Activated T-helper 2 cell treated with anti-CD3 and anti-CD28 coated beads, Interferon-gamma antibody, Interleukin-2, Interleukin-4, amounts not matched to agents 10 μg/mL and 5 μg/mL and 100 μg/mL, durations not matched to agents 14 hours and 24 hours and 36 hours (primary cell): ENCODE measurements around the gene NRP1. TPM values are rescaled to one million over a fixed set of nuclear protein-coding genes. Genes with fewer than 3 reads are reported as not detected.

Source experiments
- DNase-seq: peaks from one replicate; pipeline ENCODE4 v3.0.0; 2021; ENCODE audit warnings: low spot score
- H3K27ac Mint-ChIP-seq: one replicate; pipeline ENCODE4 v1.8.0; 2021; ENCODE audit warnings: mixed read lengths
- H3K27me3 Mint-ChIP-seq: one replicate; pipeline ENCODE4 v1.8.0; 2021; ENCODE audit warnings: low read depth, mixed read lengths
- H3K36me3 Mint-ChIP-seq: one replicate; pipeline ENCODE4 v1.8.0; 2021; ENCODE audit warnings: low read depth, mixed read lengths
- H3K4me1 Mint-ChIP-seq: one replicate; pipeline ENCODE4 v1.8.0; 2021; ENCODE audit warnings: low read depth, mixed read lengths
- H3K4me3 Mint-ChIP-seq: one replicate; pipeline ENCODE4 v1.8.0; 2021; ENCODE audit warnings: low read depth, mild to moderate bottlenecking, moderate library complexity, mixed read lengths
- H3K9me3 Mint-ChIP-seq: one replicate; pipeline ENCODE4 v1.8.0; 2021; ENCODE audit warnings: mixed read lengths
- intact Hi-C: fragments of 100-400 bp; cut with micrococcal nuclease; formaldehyde crosslinking; loops from one replicate; pipeline ENCODE4 v1.15.1; 2023
- total RNA-seq: library from RNA; stranded (reverse); gene quantifications from 2 replicates; pipeline ENCODE4 v1.2.3, GENCODE V29; 2022

Gene NRP1
- total RNA-seq, 1 donor from 2014 or later, result 6.1 TPM

GRCh38 chr10:33329178-33329577 is 5.3 kb downstream of the NRP1 start:
- H3K4me3 Mint-ChIP-seq, result no peak overlapping the region
- H3K27ac Mint-ChIP-seq, result no peak overlapping the region
- no peaks in the 10 kb centered on the region for H3K9me3 Mint-ChIP-seq
- no peak for DNase-seq
- no peaks in the 10 kb centered on the region for H3K36me3 Mint-ChIP-seq
- peaks cover 50% of the 10 kb centered on the region for H3K27me3 Mint-ChIP-seq
- intact Hi-C loops, result no loop called here
- H3K4me1 Mint-ChIP-seq, result peaks cover 28% of the 10 kb centered on the region

- no peak for DNase-seq
- Mint-ChIP-seq H3K27ac (no peak overlapping the region), H3K36me3 (no peaks in the 10 kb centered on the region), H3K4me3 (no peak overlapping the region), H3K27me3 (peaks cover 44% of the 10 kb centered on the region), H3K4me1 (peaks cover 22% of the 10 kb centered on the region), H3K9me3 (no peaks in the 10 kb centered on the region)
- intact Hi-C loops, result no loop called here
Observed at GRCh38 chr10:33328253-33328652, 6.2 kb downstream of the NRP1 start.

- Mint-ChIP-seq H3K27ac (no peak overlapping the region), H3K4me1 (peaks cover 17% of the 10 kb centered on the region), H3K36me3 (no peaks in the 10 kb centered on the region), H3K4me3 (no peak overlapping the region), H3K9me3 (no peaks in the 10 kb centered on the region), H3K27me3 (peaks cover 39% of the 10 kb centered on the region)
- intact Hi-C loops, result no loop called here
- no peak for DNase-seq
Observed at GRCh38 chr10:33327751-33328150, 6.7 kb downstream of the NRP1 start.

- DNase-seq, result no peak
- Mint-ChIP-seq H3K27me3 (peaks cover 32% of the 10 kb centered on the region), H3K36me3 (no peaks in the 10 kb centered on the region), H3K4me1 (peaks cover 13% of the 10 kb centered on the region), H3K4me3 (no peak overlapping the region), H3K9me3 (no peaks in the 10 kb centered on the region), H3K27ac (no peak overlapping the region)
- intact Hi-C loops, result no loop called here
Observed at GRCh38 chr10:33326933-33327332, 7.5 kb downstream of the NRP1 start.

- no peak overlapping the region for H3K4me3 Mint-ChIP-seq
- DNase-seq, result no peak
- H3K27ac Mint-ChIP-seq, result no peak overlapping the region
- peaks cover 22% of the 10 kb centered on the region for H3K27me3 Mint-ChIP-seq
- no peaks in the 10 kb centered on the region for H3K36me3 Mint-ChIP-seq
- no peaks in the 10 kb centered on the region for H3K9me3 Mint-ChIP-seq
- intact Hi-C loops, result no loop called here
- H3K4me1 Mint-ChIP-seq, result peaks cover 6% of the 10 kb centered on the region
Observed at GRCh38 chr10:33325929-33326328, 8.5 kb downstream of the NRP1 start.

- no peaks in the 10 kb centered on the region for H3K9me3 Mint-ChIP-seq
- no peaks in the 10 kb centered on the region for H3K36me3 Mint-ChIP-seq
- H3K4me3 Mint-ChIP-seq, result no peak overlapping the region
- DNase-seq, result no peak
- H3K4me1 Mint-ChIP-seq, result no peaks in the 10 kb centered on the region
- H3K27ac Mint-ChIP-seq, result no peak overlapping the region
- peaks cover 7% of the 10 kb centered on the region for H3K27me3 Mint-ChIP-seq
- intact Hi-C loops, result no loop called here
Observed at GRCh38 chr10:33323721-33324120, 10.7 kb downstream of the NRP1 start.

GRCh38 chr10:33321516-33321915 is 13.0 kb downstream of the NRP1 start:
- no peak for DNase-seq
- Mint-ChIP-seq H3K27me3 (peaks cover 10% of the 10 kb centered on the region), H3K4me1 (no peaks in the 10 kb centered on the region), H3K27ac (no peak overlapping the region), H3K36me3 (no peaks in the 10 kb centered on the region), H3K4me3 (no peak overlapping the region), H3K9me3 (no peaks in the 10 kb centered on the region)
- intact Hi-C loops, result no loop called here

- intact Hi-C loops, result no loop called here
- no peak for DNase-seq
- no peak overlapping the region for H3K4me3 Mint-ChIP-seq
- no peak overlapping the region for H3K27ac Mint-ChIP-seq
- H3K36me3 Mint-ChIP-seq, result no peaks in the 10 kb centered on the region
- H3K4me1 Mint-ChIP-seq, result no peaks in the 10 kb centered on the region
- no peaks in the 10 kb centered on the region for H3K9me3 Mint-ChIP-seq
- H3K27me3 Mint-ChIP-seq, result peaks cover 3% of the 10 kb centered on the region
Observed at GRCh38 chr10:33320288-33320687, 14.2 kb downstream of the NRP1 start.

GRCh38 chr10:33315891-33316290 is 18.6 kb downstream of the NRP1 start:
- no peaks in the 10 kb centered on the region for H3K36me3 Mint-ChIP-seq
- no peaks in the 10 kb centered on the region for H3K9me3 Mint-ChIP-seq
- no peak for DNase-seq
- intact Hi-C loops, result no loop called here
- no peak overlapping the region for H3K27ac Mint-ChIP-seq
- peaks cover 9% of the 10 kb centered on the region for H3K27me3 Mint-ChIP-seq
- no peaks in the 10 kb centered on the region for H3K4me1 Mint-ChIP-seq
- no peak overlapping the region for H3K4me3 Mint-ChIP-seq

GRCh38 chr10:33314811-33315561 is 19.5 kb downstream of the NRP1 start:
- intact Hi-C loops, result no loop called here
- DNase-seq, result no peak

GRCh38 chr10:33311640-33312039 is 22.8 kb downstream of the NRP1 start:
- no peaks in the 10 kb centered on the region for H3K4me1 Mint-ChIP-seq
- peaks cover 7% of the 10 kb centered on the region for H3K27me3 Mint-ChIP-seq
- H3K36me3 Mint-ChIP-seq, result no peaks in the 10 kb centered on the region
- H3K27ac Mint-ChIP-seq, result no peak overlapping the region
- intact Hi-C loops, result no loop called here
- no peaks in the 10 kb centered on the region for H3K9me3 Mint-ChIP-seq
- DNase-seq, result no peak
- H3K4me3 Mint-ChIP-seq, result no peak overlapping the region

More at GRCh38 chr10:33314811-33315561, 19.5 kb downstream of the NRP1 start:
- Mint-ChIP-seq H3K4me3 (no peak overlapping the region), H3K9me3 (no peaks in the 10 kb centered on the region), H3K27ac (no peak overlapping the region), H3K4me1 (no peaks in the 10 kb centered on the region), H3K36me3 (no peaks in the 10 kb centered on the region), H3K27me3 (peaks cover 9% of the 10 kb centered on the region)

- H3K4me1 Mint-ChIP-seq, result no peaks in the 10 kb centered on the region
- no peak for DNase-seq
- peaks cover 7% of the 10 kb centered on the region for H3K27me3 Mint-ChIP-seq
- no peak overlapping the region for H3K4me3 Mint-ChIP-seq
- no peaks in the 10 kb centered on the region for H3K9me3 Mint-ChIP-seq
- H3K36me3 Mint-ChIP-seq, result no peaks in the 10 kb centered on the region
- intact Hi-C loops, result no loop called here
- H3K27ac Mint-ChIP-seq, result no peak overlapping the region
Observed at GRCh38 chr10:33310853-33311252, 23.6 kb downstream of the NRP1 start.

GRCh38 chr10:33309406-33309805 is 25.1 kb downstream of the NRP1 start:
- no peak overlapping the region for H3K27ac Mint-ChIP-seq
- H3K4me3 Mint-ChIP-seq, result no peak overlapping the region
- no peaks in the 10 kb centered on the region for H3K36me3 Mint-ChIP-seq
- no peak for DNase-seq
- intact Hi-C loops, result no loop called here
- no peaks in the 10 kb centered on the region for H3K4me1 Mint-ChIP-seq
- H3K9me3 Mint-ChIP-seq, result no peaks in the 10 kb centered on the region
- H3K27me3 Mint-ChIP-seq, result no peaks in the 10 kb centered on the region

GRCh38 chr10:33307835-33308234 is 26.6 kb downstream of the NRP1 start:
- H3K36me3 Mint-ChIP-seq, result no peaks in the 10 kb centered on the region
- no peak overlapping the region for H3K4me3 Mint-ChIP-seq
- no peak for DNase-seq
- H3K27me3 Mint-ChIP-seq, result peaks cover 3% of the 10 kb centered on the region
- H3K9me3 Mint-ChIP-seq, result no peaks in the 10 kb centered on the region
- no peak overlapping the region for H3K27ac Mint-ChIP-seq
- intact Hi-C loops, result no loop called here
- no peaks in the 10 kb centered on the region for H3K4me1 Mint-ChIP-seq
